Activated naive CD8-positive, alpha-beta T cell treated with anti-CD3 and anti-CD28 coated beads, Interleukin-2, amount 50 U/mL, for 24 hours (primary cell): ENCODE measurements around the gene REEP5.
"Not testable (repeated sequence)": the region's sequence is repeated elsewhere in the genome, so short reads cannot be mapped to it uniquely, and the experiment has no call there.

ENCODE experiments used
- ATAC-seq: fragments of 150-1000 bp; cut with Tn5 transposase; one replicate; pipeline ENCODE4 v1.10.0; 2021
- DNase-seq: peaks from one replicate; pipeline ENCODE4 v3.0.0; 2021
- H3K27ac Mint-ChIP-seq: one replicate; pipeline ENCODE4 v1.8.0; 2021; ENCODE audit warnings: mild to moderate bottlenecking, mixed read lengths
- H3K27me3 Mint-ChIP-seq: one replicate; pipeline ENCODE4 v1.8.0; 2021; ENCODE audit warnings: mixed read lengths
- H3K36me3 Mint-ChIP-seq: one replicate; pipeline ENCODE4 v1.8.0; 2021; ENCODE audit warnings: low read depth, mixed read lengths
- H3K4me1 Mint-ChIP-seq: one replicate; pipeline ENCODE4 v1.8.0; 2021; ENCODE audit warnings: mixed read lengths
- H3K4me3 Mint-ChIP-seq: one replicate; pipeline ENCODE4 v1.8.0; 2021; ENCODE audit warnings: mild to moderate bottlenecking, moderate library complexity, mixed read lengths
- H3K9me3 Mint-ChIP-seq: one replicate; pipeline ENCODE4 v1.8.0; 2021; ENCODE audit warnings: mixed read lengths

The REEP5 gene

DNA sequence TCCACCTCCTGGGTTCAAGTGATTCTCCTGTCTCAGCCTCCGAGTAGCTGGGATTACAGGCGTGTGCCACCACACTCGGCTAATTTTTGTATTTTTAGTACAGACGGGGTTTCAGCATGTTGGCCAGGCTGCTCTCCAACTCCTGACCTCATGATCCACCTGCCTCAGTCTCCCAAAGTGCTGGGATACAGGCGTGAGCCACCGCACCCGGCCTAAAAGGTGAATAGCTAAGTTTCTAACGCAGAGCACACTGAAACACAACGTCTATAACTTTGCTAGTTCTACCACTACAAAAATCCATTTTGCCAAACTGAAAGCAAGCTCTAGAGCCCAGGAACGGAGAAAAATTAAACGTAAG is 61.5 kb downstream of the REEP5 start:
- Mint-ChIP-seq H3K36me3 (peaks cover 19% of the 10 kb centered on the region), H3K27ac (peak overlapping the region; percentile 99), H3K4me1 (peaks cover 35% of the 10 kb centered on the region), H3K4me3 (peak overlapping the region; percentile 96), H3K27me3 (peaks cover 12% of the 10 kb centered on the region)
- DNase-seq, H3K9me3 Mint-ChIP-seq, ATAC-seq: not testable (repeated sequence)

DNA sequence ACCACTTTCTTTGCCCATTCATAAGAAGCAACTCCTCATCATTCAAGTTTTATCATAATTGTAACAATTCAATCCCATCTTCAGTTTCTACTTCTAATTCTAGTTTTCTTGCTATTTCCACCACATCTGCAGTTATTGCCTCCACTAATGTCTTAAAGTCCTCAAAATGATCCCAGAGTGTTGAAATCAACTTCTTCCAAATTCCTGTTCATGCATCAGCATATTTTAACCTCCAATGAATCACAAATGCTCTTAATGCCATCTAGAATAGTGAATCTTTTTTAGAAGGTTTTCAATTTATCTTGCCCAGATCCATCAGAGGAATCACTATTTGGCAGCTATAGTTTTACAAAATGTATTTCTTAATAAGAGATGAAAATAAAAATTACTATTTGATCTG is 64.2 kb downstream of the REEP5 start:
- no peak overlapping the region for H3K4me3 Mint-ChIP-seq
- ATAC-seq: no peak
- no peak for DNase-seq
- peaks cover 7% of the 10 kb centered on the region for H3K9me3 Mint-ChIP-seq
- peaks cover 32% of the 10 kb centered on the region for H3K27me3 Mint-ChIP-seq
- peaks cover 12% of the 10 kb centered on the region for H3K36me3 Mint-ChIP-seq
- no peak overlapping the region for H3K27ac Mint-ChIP-seq
- peaks cover 22% of the 10 kb centered on the region for H3K4me1 Mint-ChIP-seq

DNA sequence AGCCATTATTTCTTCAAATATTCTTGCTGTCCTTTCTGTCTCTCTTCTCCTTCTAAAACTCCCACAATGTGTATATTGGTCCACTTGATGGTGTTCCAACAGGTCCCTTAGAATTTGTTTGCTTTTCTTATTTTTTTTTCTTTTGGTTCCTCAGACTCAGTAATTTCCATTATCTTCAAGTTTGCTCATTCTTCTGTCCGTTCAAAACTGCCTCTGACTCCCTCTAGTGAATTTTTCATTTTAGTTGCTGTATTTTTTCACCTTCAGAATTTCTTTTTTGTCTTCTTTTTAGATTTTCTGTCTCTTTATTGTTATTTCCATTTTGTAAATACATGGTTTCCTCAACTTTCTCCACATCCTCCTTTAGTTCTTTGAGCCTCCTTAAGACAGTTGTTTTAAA is 67.4 kb downstream of the REEP5 start:
- Mint-ChIP-seq H3K27ac (no peak overlapping the region), H3K4me3 (no peak overlapping the region)

DNA sequence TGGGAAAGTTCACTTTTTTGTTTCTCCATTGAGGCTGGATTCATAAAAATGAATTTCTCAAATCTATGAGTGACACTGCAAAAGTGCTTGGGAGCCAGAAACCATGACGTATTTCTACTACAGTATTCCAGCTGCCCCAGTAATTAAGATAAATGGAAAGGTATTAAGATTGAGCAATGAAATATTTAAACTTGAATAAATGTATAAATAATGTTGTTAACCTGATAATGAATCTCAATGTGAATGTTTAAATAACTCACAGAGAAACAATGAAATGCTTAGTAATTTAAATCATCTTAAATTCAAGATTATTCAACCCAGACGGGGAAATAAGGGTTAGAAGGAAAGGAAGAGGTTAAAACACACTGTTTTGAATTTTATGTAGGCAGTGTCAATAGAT is 72.1 kb downstream of the REEP5 start:
- Mint-ChIP-seq H3K36me3 (peaks cover 2% of the 10 kb centered on the region), H3K27ac (no peak overlapping the region), H3K9me3 (peaks cover 4% of the 10 kb centered on the region), H3K4me1 (peaks cover 3% of the 10 kb centered on the region), H3K4me3 (no peak overlapping the region), H3K27me3 (peaks cover 26% of the 10 kb centered on the region)
- DNase-seq: no peak
- ATAC-seq: no peak

More for the DNA sequence above, 67.4 kb downstream of the REEP5 start:
- DNase-seq: no peak
- no peak for ATAC-seq
- Mint-ChIP-seq H3K36me3 (peaks cover 3% of the 10 kb centered on the region), H3K9me3 (peaks cover 7% of the 10 kb centered on the region), H3K27me3 (peaks cover 44% of the 10 kb centered on the region), H3K4me1 (no peaks in the 10 kb centered on the region)

DNA sequence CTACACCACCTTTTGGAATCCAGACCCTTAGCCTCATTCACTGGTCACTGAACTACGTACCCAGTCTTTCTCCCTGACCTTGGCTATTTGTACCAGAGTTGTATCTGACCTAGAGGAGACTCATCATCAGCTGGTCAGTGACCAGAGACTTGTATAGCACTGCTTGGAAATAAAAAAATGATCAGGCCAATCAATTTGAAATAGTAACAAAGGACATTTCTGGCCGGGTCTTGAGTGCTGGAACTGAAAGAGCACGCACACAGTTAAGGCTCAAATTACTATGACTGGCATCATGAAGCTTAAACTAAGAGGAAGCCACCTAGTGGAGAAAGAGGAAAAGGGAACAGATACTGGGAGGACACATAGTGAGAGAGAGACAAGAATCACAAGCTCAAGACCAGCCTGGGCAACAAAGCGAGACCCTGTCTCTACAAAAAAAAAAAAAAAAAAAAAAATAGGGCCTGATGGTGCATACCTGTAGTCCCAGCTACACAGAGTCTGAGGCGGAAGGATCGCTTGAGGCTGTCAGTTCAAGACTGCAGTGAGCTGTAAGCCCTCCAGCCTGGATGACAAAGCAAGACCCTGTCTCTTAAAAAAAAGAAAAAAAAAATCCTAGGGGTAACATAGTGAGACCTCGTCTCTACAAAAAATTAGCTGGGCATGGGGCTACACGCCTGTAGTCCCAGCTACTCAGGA is 73.8 kb downstream of the REEP5 start:
- Mint-ChIP-seq H3K27ac (no peak overlapping the region), H3K36me3 (no peaks in the 10 kb centered on the region), H3K27me3 (peaks cover 14% of the 10 kb centered on the region), H3K9me3 (no peaks in the 10 kb centered on the region), H3K4me3 (no peak overlapping the region), H3K4me1 (peaks cover 3% of the 10 kb centered on the region)
- DNase-seq: no peak
- ATAC-seq: peak; percentile 88

DNA sequence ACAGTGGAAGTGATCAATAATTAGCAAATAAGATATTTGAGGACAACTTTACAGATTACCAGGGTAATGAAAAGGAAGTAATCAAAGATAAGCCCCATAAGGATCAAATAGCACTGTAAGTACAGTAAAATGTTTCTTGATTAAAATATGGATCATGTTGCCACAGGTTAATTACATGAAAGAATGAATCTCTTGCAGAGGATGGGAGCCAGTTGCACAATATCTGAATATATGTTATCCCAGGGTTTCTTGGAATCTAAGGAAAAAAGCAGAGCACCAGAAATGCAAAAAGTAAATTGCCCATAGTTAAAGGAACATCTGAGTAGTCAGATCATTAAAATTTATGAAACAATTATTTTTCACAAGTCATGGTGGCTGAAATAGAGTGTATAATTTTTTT is 74.7 kb downstream of the REEP5 start:
- Mint-ChIP-seq H3K36me3 (no peaks in the 10 kb centered on the region), H3K27me3 (peaks cover 12% of the 10 kb centered on the region)

DNA sequence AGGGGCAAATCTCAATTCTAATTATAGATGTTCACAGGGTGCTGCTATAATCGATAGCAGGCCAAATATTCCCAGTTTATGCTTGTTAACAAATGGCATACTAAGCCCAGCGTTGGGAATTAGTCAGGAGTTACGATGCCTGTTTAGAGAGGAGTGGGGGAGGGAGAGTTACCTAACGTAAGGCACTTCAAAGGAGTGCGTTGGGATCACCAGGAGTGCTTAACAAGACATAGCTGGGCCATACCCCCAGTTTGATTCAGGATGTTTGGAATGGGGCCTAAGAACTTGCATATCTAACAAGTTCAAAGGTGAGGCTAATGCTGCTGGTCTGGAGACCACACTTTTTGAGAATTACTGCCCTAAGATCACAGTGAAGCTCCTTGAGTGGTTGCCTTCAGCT is 75.5 kb downstream of the REEP5 start:
- Mint-ChIP-seq H3K9me3 (no peaks in the 10 kb centered on the region), H3K4me1 (peaks cover 3% of the 10 kb centered on the region), H3K27ac (no peak overlapping the region), H3K27me3 (peaks cover 9% of the 10 kb centered on the region), H3K36me3 (no peaks in the 10 kb centered on the region), H3K4me3 (no peak overlapping the region)
- ATAC-seq: no peak
- no peak for DNase-seq

More for the DNA sequence above, 74.7 kb downstream of the REEP5 start:
- ATAC-seq (no peak), DNase-seq (no peak)
- Mint-ChIP-seq H3K27ac (no peak overlapping the region), H3K4me3 (no peak overlapping the region), H3K4me1 (peaks cover 3% of the 10 kb centered on the region), H3K9me3 (no peaks in the 10 kb centered on the region)

DNA sequence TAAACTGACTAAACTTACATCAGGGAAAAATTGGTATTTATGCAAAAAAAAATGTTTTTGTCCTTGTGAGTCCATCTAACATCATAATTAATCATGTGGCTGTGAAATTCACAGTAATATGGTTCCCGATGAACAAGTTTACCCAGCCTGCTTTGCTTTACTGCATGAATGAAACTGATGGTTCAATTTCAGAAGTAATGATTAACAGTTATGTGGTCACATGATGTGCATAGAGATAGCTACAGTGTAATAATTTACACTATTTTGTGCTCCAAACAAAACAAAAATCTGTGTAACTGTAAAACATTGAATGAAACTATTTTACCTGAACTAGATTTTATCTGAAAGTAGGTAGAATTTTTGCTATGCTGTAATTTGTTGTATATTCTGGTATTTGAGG is 77.5 kb downstream of the REEP5 start:
- Mint-ChIP-seq H3K4me1 (peaks cover 3% of the 10 kb centered on the region), H3K27me3 (no peaks in the 10 kb centered on the region), H3K36me3 (peaks cover 4% of the 10 kb centered on the region), H3K4me3 (no peak overlapping the region), H3K9me3 (no peaks in the 10 kb centered on the region), H3K27ac (no peak overlapping the region)
- ATAC-seq (no peak), DNase-seq (no peak)

DNA sequence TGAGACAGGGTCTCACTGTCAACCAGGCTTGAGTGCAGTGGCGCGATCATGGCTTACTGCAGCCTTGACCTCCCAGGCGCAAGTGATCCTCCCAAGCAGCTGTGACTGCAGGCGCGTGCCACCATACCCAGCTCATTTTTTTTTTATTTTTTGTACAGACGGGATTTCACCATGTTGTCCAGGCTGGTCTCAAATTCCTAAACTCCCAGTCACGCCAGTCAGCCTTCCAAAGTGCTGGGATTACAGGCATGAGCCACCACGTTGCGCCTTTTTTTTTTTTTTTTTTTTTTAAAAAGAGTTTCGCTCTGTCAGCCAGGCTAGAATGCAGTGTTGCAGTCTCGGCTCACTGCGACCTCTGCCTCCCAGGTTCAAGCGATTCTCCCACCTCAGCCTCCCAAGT is 88.1 kb downstream of the REEP5 start:
- ATAC-seq (no peak), DNase-seq (no peak)
- Mint-ChIP-seq H3K4me3 (no peak overlapping the region), H3K27me3 (no peaks in the 10 kb centered on the region), H3K36me3 (peaks cover 27% of the 10 kb centered on the region), H3K9me3 (no peaks in the 10 kb centered on the region), H3K27ac (no peak overlapping the region), H3K4me1 (no peaks in the 10 kb centered on the region)

DNA sequence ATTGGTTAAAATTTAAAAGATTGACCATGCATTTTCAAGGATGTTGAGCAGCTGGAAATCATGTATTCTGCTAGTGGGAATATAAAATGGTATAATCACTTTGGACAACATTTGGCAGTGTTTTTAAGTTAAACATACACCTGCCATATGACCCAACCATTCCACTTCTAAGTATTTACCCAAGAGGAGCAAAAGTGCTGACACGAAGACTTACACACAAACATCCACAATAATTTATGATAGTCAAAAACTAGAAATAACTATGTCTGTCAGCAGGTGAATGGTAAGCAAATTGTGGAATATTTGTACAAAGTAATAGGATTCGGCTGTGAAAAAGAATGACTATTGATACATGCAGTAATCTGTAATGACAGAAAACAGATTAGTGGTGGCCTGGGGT is 91.6 kb downstream of the REEP5 start:
- no peak overlapping the region for H3K27ac Mint-ChIP-seq
- H3K9me3 Mint-ChIP-seq: no peaks in the 10 kb centered on the region
- no peak overlapping the region for H3K4me3 Mint-ChIP-seq
- H3K27me3 Mint-ChIP-seq: no peaks in the 10 kb centered on the region
- DNase-seq: no peak
- no peaks in the 10 kb centered on the region for H3K4me1 Mint-ChIP-seq
- ATAC-seq: no peak
- peaks cover 19% of the 10 kb centered on the region for H3K36me3 Mint-ChIP-seq
